Vagina (tissue), 2 donors: ENCODE results near the gene LRFN3. TPM values are rescaled to one million over a fixed set of nuclear protein-coding genes. Genes with fewer than 3 reads are reported as not detected.

Source experiments
- DNase-seq, 2 donors: peaks; one replicate each; pipeline ENCODE4 v3.0.0-alpha.2; 2017; ENCODE audit errors: extremely low spot score in 2 of 2
- H3K27ac ChIP-seq: fragments of 200-600 bp; sonication (generic); one replicate; pipeline ENCODE4 v1.5.1; 2019
- H3K27me3 ChIP-seq: fragments of 200-600 bp; sonication (generic); one replicate; pipeline ENCODE4 v1.5.1; 2019
- H3K36me3 ChIP-seq, 2 donors: fragments of 200-600 bp; sonication (generic); one replicate each; pipeline ENCODE4 v1.5.1; 2017 to 2019
- H3K4me1 ChIP-seq: fragments of 200-600 bp; sonication (generic); one replicate; pipeline ENCODE4 v1.5.1; 2019
- H3K4me3 ChIP-seq, 2 donors: fragments of 200-600 bp; sonication (generic); 1 replicate in 1 of 2; 2 replicates in 1 of 2; pipeline ENCODE4 v1.5.1; 2016 to 2019
- H3K9me3 ChIP-seq: fragments of 200-600 bp; sonication (generic); one replicate; pipeline ENCODE4 v1.5.1; 2019
- CTCF ChIP-seq, 3 experiments: fragments of 450-650 bp in 2 of 3; fragments of 200-600 bp in 1 of 3; sonication (generic) in 1 of 3; IDR thresholded peaks; one replicate each; pipeline ENCODE4 v1.5.1; 2017 to 2019; ENCODE audit warnings: antibody characterized with exemption in 3 of 3, mild to moderate bottlenecking in 2 of 3, moderate library complexity in 2 of 3
- POLR2A ChIP-seq, 2 donors: fragments of 450-650 bp; IDR thresholded peaks; one replicate each; pipeline ENCODE4 v1.6.1; 2017; ENCODE audit warnings: antibody characterized with exemption in 2 of 2, mild to moderate bottlenecking in 2 of 2, moderate library complexity in 2 of 2
- POLR2AphosphoS5 ChIP-seq, 2 donors: sonication (generic); formaldehyde crosslinking; IDR thresholded peaks; one replicate each; pipeline ENCODE4 v1.9.0; 2017; ENCODE audit warnings: antibody characterized with exemption in 2 of 2, mild to moderate bottlenecking in 2 of 2, low read depth in 1 of 2; ENCODE audit not compliant: insufficient read depth in 1 of 2
- intact Hi-C: fragments of 100-400 bp; cut with DNase I; formaldehyde crosslinking; loops from one replicate; pipeline ENCODE4 v1.15.1; 2023
- total RNA-seq: library from RNA; depleted of rRNA; stranded (reverse); fragments of >200 nt; gene quantifications from one replicate; pipeline ENCODE4 v1.2.3, GENCODE V29; 2016

LRFN3 gene
- total RNA-seq, 1 donor from 2014 or later, result 9.1 TPM

GRCh38 chr19:35897706-35898451, 38.3 kb upstream of the LRFN3 start:
- intact Hi-C loops, result no loop called here
- Histone ChIP-seq H3K36me3 (peaks cover 0 to 29% of the 10 kb centered on the region in 2 donors), H3K27me3 (no peaks in the 10 kb centered on the region), H3K27ac (peak overlapping the region; percentile 85), H3K4me3 (peak overlapping the region; percentile 67 to 77), H3K4me1 (peaks cover 33% of the 10 kb centered on the region), H3K9me3 (no peaks in the 10 kb centered on the region)
- no peak for TF ChIP-seq POLR2A (IDR thresholded peaks at IDR 0.05)
- TF ChIP-seq POLR2AphosphoS5 (IDR thresholded peaks at IDR 0.05; ENCODE audit: insufficient read depth in 1 of 2, low read depth in 1 of 2), result no peak
- no peak for TF ChIP-seq CTCF (IDR thresholded peaks at IDR 0.05)
- DNase-seq, result no peak

- Histone ChIP-seq H3K36me3 (peaks cover 0 to 27% of the 10 kb centered on the region in 2 donors), H3K27me3 (no peaks in the 10 kb centered on the region), H3K4me3 (peak overlapping the region; percentile 67 to 77), H3K27ac (peak overlapping the region; percentile 85), H3K9me3 (no peaks in the 10 kb centered on the region), H3K4me1 (peaks cover 37% of the 10 kb centered on the region)
- TF ChIP-seq POLR2A (IDR thresholded peaks at IDR 0.05) (no peak), POLR2AphosphoS5 (IDR thresholded peaks at IDR 0.05; ENCODE audit: insufficient read depth in 1 of 2, low read depth in 1 of 2) (no peak), CTCF (IDR thresholded peaks at IDR 0.05) (no peak)
- intact Hi-C loops, result no loop called here
- DNase-seq, result no peak
Observed at GRCh38 chr19:35898499-35898809, 37.7 kb upstream of the LRFN3 start.

- H3K36me3 ChIP-seq, result peaks cover 0 to 19% of the 10 kb centered on the region in 2 donors
- TF ChIP-seq POLR2A (IDR thresholded peaks at IDR 0.05), result peak in 1 of 2 donors; percentile 45
- TF ChIP-seq CTCF (IDR thresholded peaks at IDR 0.05), result no peak
- peak; percentile 44 to 62 for TF ChIP-seq POLR2AphosphoS5 (IDR thresholded peaks at IDR 0.05; ENCODE audit: insufficient read depth in 1 of 2, low read depth in 1 of 2)
- intact Hi-C loops, result no loop called here
- peak overlapping the region; percentile 67 to 77 for H3K4me3 ChIP-seq
- peaks cover 42% of the 10 kb centered on the region for H3K4me1 ChIP-seq
- no peak for DNase-seq
- peak overlapping the region; percentile 85 for H3K27ac ChIP-seq
- no peaks in the 10 kb centered on the region for H3K9me3 ChIP-seq
- no peaks in the 10 kb centered on the region for H3K27me3 ChIP-seq
Observed at GRCh38 chr19:35899547-35900214, 36.5 kb upstream of the LRFN3 start.

- no peak for DNase-seq
- peaks cover 0 to 5% of the 10 kb centered on the region in 2 donors for H3K36me3 ChIP-seq
- intact Hi-C loops, result no loop called here
- H3K4me1 ChIP-seq, result peaks cover 42% of the 10 kb centered on the region
- H3K27ac ChIP-seq, result peak overlapping the region; percentile 85
- TF ChIP-seq CTCF (IDR thresholded peaks at IDR 0.05) (no peak), POLR2A (IDR thresholded peaks at IDR 0.05) (no peak), POLR2AphosphoS5 (IDR thresholded peaks at IDR 0.05; ENCODE audit: insufficient read depth in 1 of 2, low read depth in 1 of 2) (no peak)
- no peaks in the 10 kb centered on the region for H3K27me3 ChIP-seq
- peak overlapping the region; percentile 67 to 77 for H3K4me3 ChIP-seq
- no peaks in the 10 kb centered on the region for H3K9me3 ChIP-seq
Observed at GRCh38 chr19:35901055-35901644, 35.0 kb upstream of the LRFN3 start.
